ENCODE results near the gene TM2D3.

The TM2D3 gene

GRCh38 chr15:101607108-101607507 is 45.1 kb downstream of the TM2D3 start:
- DNase-seq (ENCODE audit: low read depth in 2 of 2) = no peak

GRCh38 chr15:101604124-101604874 is 47.9 kb downstream of the TM2D3 start:
- DNase-seq (ENCODE audit: low read depth in 2 of 2) = no peak

- no peak for DNase-seq (ENCODE audit: low read depth in 2 of 2)
Observed at GRCh38 chr15:101602801-101603200, 49.4 kb downstream of the TM2D3 start.

- no peak for DNase-seq (ENCODE audit: low read depth in 2 of 2)
Observed at GRCh38 chr15:101600035-101600434, 52.1 kb downstream of the TM2D3 start.

GRCh38 chr15:101599091-101599490 is 53.1 kb downstream of the TM2D3 start:
- DNase-seq (ENCODE audit: low read depth in 2 of 2) = no peak

GRCh38 chr15:101597360-101597928 is 54.7 kb downstream of the TM2D3 start:
- DNase-seq (ENCODE audit: low read depth in 2 of 2) = no peak

GRCh38 chr15:101596633-101597032 is 55.5 kb downstream of the TM2D3 start:
- no peak for DNase-seq (ENCODE audit: low read depth in 2 of 2)

All from stimulated activated CD4-positive, alpha-beta T cell treated with anti-CD3 and anti-CD28 coated beads, Interleukin-15, amount 100 ng/mL, for 48 hours (primary cell).